BLaER1 (cell line): ENCODE measurements around the gene GZMM.

Experiments used
- H3K27ac ChIP-seq: shearing (Covaris generic); formaldehyde crosslinking; 2 replicates; pipeline ENCODE4 v1.8.1; 2022
- H3K27me3 ChIP-seq: shearing (Covaris generic); formaldehyde crosslinking; 2 replicates; pipeline ENCODE4 v1.8.1; 2022
- H3K36me3 ChIP-seq: shearing (Covaris generic); formaldehyde crosslinking; 2 replicates; pipeline ENCODE4 v1.8.1; 2022
- H3K4me1 ChIP-seq: shearing (Covaris generic); formaldehyde crosslinking; 2 replicates; pipeline ENCODE4 v1.8.1; 2022
- H3K4me2 ChIP-seq: shearing (Covaris generic); formaldehyde crosslinking; 2 replicates; pipeline ENCODE4 v1.8.1; 2022
- H3K4me3 ChIP-seq: shearing (Covaris generic); formaldehyde crosslinking; 2 replicates; pipeline ENCODE4 v1.8.1; 2022
- H3K9ac ChIP-seq: shearing (Covaris generic); formaldehyde crosslinking; 2 replicates; pipeline ENCODE4 v1.8.1; 2022
- H3K9me3 ChIP-seq: shearing (Covaris generic); formaldehyde crosslinking; 2 replicates; pipeline ENCODE4 v1.8.1; 2022
- H4K20me1 ChIP-seq: shearing (Covaris generic); formaldehyde crosslinking; 2 replicates; pipeline ENCODE4 v1.8.1; 2022
- Cebpa-rat ChIP-seq: shearing (Covaris generic); IDR thresholded peaks from 2 replicates; pipeline ENCODE4 v1.8.1; 2022

Gene GZMM

DNA sequence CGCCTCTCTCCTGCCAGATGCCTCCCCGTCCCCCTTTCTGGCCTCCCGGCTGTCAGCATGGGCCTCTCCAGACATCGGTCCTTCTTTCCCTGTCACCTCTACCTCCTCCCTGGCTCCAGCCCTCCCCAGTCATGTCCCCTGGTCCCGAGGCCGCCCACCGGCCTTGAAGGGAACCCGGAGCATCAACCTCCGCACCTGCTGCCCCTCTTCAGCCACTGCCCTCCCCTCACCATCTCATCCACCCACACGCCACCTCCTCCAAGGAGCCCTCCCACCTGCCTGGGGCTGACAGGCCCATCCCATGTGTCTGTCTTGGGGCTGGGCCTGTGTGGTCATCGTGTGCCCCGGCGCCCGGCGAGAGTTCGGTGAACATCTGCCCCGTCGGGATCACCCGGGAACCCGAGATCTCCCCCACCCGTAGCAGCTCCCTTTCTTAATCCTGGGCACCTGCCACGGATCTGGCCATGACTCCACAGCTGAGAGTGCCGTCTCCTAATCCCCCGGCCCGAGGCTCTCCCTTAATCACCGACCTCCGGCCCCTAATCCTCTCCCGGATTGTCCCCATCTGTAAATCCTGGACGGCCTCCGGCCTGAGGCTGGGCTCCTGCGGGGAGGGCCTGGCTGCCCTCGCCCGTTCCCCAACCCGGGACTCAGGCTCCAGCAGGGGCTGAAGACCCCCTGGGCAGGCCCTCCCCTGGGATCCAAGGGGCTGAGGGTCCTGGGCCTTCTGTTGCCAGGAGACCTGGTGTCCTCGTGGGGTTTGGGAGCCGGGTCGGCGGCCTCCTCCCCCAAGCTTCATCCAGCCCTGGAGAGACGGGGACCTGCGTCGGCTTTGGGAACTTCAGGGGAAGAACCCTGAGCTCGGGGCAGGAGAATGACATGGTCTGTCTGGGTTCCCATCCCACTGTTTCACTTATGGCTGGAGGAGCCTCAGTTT lies 51.7 kb downstream of the GZMM start:
- Histone ChIP-seq H3K4me3 (no peak overlapping the region), H3K27ac (no peak overlapping the region), H3K9ac (no peak overlapping the region), H3K4me2 (no peak overlapping the region), H3K9me3 (no peaks in the 10 kb centered on the region), H3K4me1 (peaks cover 27% of the 10 kb centered on the region), H3K36me3 (no peaks in the 10 kb centered on the region), H4K20me1 (peaks cover 46% of the 10 kb centered on the region), H3K27me3 (peaks cover 59% of the 10 kb centered on the region)
- no peak for TF ChIP-seq Cebpa-rat

DNA sequence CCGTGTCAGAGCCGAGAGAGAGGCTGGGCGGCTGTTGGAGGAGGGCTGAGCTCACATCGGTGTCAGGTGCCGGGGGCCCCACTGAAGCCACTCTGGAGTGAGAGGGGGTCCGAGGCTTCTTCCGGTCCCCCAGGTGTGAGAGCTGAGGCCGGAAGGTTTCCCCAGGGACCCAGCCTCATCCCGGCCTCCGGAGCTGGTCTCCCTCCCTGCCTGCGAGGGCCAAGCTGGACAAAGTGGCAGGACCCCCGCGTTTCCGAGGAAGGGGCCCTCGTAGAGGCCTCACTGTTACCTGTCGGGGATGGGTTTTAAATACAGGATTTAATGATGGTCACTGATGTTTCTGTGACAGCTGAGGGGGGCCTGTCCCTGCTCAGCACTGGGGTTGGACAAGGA lies 52.4 kb downstream of the GZMM start:
- no peak for TF ChIP-seq Cebpa-rat
- Histone ChIP-seq H3K9ac (no peak overlapping the region), H3K27me3 (peaks cover 52% of the 10 kb centered on the region), H3K27ac (no peak overlapping the region), H3K36me3 (no peaks in the 10 kb centered on the region), H3K9me3 (peaks cover 4% of the 10 kb centered on the region), H3K4me1 (peaks cover 27% of the 10 kb centered on the region), H3K4me2 (no peak overlapping the region), H3K4me3 (no peak overlapping the region), H4K20me1 (peaks cover 39% of the 10 kb centered on the region)

DNA sequence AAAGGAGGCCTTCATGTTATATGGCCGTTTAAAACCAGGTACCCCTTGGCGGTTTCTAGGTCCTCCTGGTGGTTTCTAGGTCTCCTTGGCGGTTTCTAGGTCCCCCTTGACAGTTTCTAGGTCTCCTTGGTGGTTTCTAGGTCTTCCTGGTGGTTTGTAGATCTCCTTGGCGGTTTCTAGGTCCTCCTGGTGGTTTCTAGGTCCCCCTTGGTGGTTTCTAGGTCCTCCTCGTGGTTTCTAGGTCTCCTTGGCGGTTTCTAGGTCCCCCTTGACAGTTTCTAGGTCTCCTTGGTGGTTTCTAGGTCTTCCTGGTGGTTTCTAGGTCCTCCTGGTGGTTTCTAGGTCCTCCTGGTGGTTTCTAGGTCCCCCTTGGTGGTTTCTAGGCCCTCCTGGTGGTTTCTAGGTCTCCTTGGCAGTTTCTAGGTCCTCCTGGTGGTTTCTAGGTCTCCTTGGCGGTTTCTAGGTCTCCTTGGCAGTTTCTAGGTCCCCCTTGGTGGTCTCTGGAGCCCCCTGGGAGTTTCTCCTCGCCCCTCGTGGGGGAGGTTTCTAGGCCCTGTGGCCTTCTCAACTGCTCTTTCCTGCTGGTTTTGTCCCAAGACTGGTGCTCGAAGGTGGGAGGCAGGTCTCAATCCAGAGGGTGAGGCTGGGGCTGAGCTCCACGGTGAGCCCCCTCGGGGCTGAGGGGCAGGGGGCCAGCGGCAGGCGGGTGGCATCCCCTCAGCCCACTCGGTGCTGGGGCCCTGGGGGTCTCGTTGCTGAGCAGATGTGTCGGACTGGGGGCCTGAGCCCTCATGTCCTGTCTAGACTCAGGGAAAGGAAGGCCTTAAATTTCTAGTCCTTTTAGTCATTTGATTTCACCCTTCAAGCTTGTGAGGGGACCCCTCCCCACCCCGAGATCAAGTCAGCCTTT lies 53.8 kb downstream of the GZMM start:
- no peak for TF ChIP-seq Cebpa-rat
- Histone ChIP-seq H3K9ac (no peak overlapping the region), H3K4me1 (peaks cover 18% of the 10 kb centered on the region), H4K20me1 (peaks cover 25% of the 10 kb centered on the region), H3K4me3 (no peak overlapping the region), H3K27me3 (peaks cover 38% of the 10 kb centered on the region), H3K36me3 (no peaks in the 10 kb centered on the region), H3K9me3 (peaks cover 18% of the 10 kb centered on the region), H3K4me2 (no peak overlapping the region), H3K27ac (no peak overlapping the region)
